Measurements from ENCODE around the gene PDGFD. TPM values are rescaled to one million over a fixed set of nuclear protein-coding genes. Genes with fewer than 3 reads are reported as not detected.

Gene PDGFD
- total and polyA plus RNA-seq, 2 donors (not counting 1 experiment from before 2014, with no cell fraction given): 0.07 to 0.71 TPM

GRCh38 chr11:104136861-104137260 lies 27.1 kb downstream of the PDGFD start:
- H3K27ac Mint-ChIP-seq: no peak overlapping the region
- TF ChIP-seq EZH2 (IDR thresholded peaks at IDR 0.05; ENCODE audit: borderline replicate concordance, insufficient read depth, low read depth, low read length, poor library complexity, severe bottlenecking): no peak
- TF ChIP-seq CTCF (IDR thresholded peaks at IDR 0.05): no peak

GRCh38 chr11:104134745-104135144 lies 29.2 kb downstream of the PDGFD start:
- Mint-ChIP-seq H3K27ac (no peak overlapping the region), H3K27me3 (no peaks in the 10 kb centered on the region), H3K9me3 (ENCODE audit: insufficient read depth) (no peaks in the 10 kb centered on the region), H3K4me3 (no peak overlapping the region), H3K4me1 (no peaks in the 10 kb centered on the region)
- no peak overlapping the region for H3K9ac ChIP-seq (ENCODE audit: low read length)
- H3K4me1 ChIP-seq (ENCODE audit: control insufficient read depth in 2 of 2, insufficient read depth in 2 of 2, low read length in 2 of 2): no peaks in the 10 kb centered on the region
- no peaks in the 10 kb centered on the region for H3K27me3 ChIP-seq (replicated peaks in 1 of 4; ENCODE audit: control extremely low read depth in 1 of 4, control insufficient read depth in 3 of 4, insufficient read depth in 4 of 4, low read length in 3 of 4)
- no peaks in the 10 kb centered on the region for H4K20me1 ChIP-seq (ENCODE audit: control insufficient read depth, insufficient read depth, low read length, poor library complexity, severe bottlenecking)
- H3K4me2 ChIP-seq (replicated peaks; ENCODE audit: low read depth, low read length, poor library complexity, severe bottlenecking): no peak overlapping the region
- H3K4me3 ChIP-seq (ENCODE audit: control extremely low read depth in 1 of 5, extremely low read depth in 1 of 5, insufficient read depth in 1 of 5, low read depth in 2 of 5, low read length in 4 of 5): no peak overlapping the region
- no peak overlapping the region for H3K27ac ChIP-seq (ENCODE audit: low read length in 2 of 2)
- no peak for ATAC-seq (ENCODE audit: low read depth)
- ChIA-PET CTCF (no interaction called here), POLR2A (no interaction called here)
- WGBS (ENCODE audit: insufficient coverage): 50% methylated on average over 1 of the region's 1 CpG
- no peak overlapping the region for H2AFZ ChIP-seq (ENCODE audit: insufficient read depth, low read depth, low read length, poor library complexity, severe bottlenecking)
- TF ChIP-seq CTCF (IDR thresholded peaks at IDR 0.05): no peak
- no peak for TF ChIP-seq EZH2 (IDR thresholded peaks at IDR 0.05; ENCODE audit: borderline replicate concordance, insufficient read depth, low read depth, low read length, poor library complexity, severe bottlenecking)
- H3K9me3 ChIP-seq (ENCODE audit: control extremely low read depth in 1 of 3, control insufficient read depth in 2 of 3, insufficient read depth in 1 of 3, low read length in 2 of 3): peaks cover 0 to 3% (median 0%) of the 10 kb centered on the region in 3 donors
- DNase-seq: no peak
- intact Hi-C loops (cut with micrococcal nuclease): no loop called here
- H3K79me2 ChIP-seq (ENCODE audit: control insufficient read depth, insufficient read depth, low read length): no peaks in the 10 kb centered on the region
- H3K36me3 ChIP-seq (replicated peaks in 1 of 2; ENCODE audit: control extremely low read depth in 1 of 2, control insufficient read depth in 1 of 2, extremely low read depth in 1 of 2, insufficient read depth in 2 of 2, low read length in 1 of 2): no peaks in the 10 kb centered on the region

More at GRCh38 chr11:104136861-104137260, 27.1 kb downstream of the PDGFD start:
- intact Hi-C loops (cut with micrococcal nuclease): no loop called here
- Histone ChIP-seq H3K9ac (ENCODE audit: low read length) (no peak overlapping the region), H3K9me3 (ENCODE audit: control extremely low read depth in 1 of 3, control insufficient read depth in 2 of 3, insufficient read depth in 1 of 3, low read length in 2 of 3) (peaks cover 0 to 3% (median 0%) of the 10 kb centered on the region in 3 donors), H3K79me2 (ENCODE audit: control insufficient read depth, insufficient read depth, low read length) (no peaks in the 10 kb centered on the region), H4K20me1 (ENCODE audit: control insufficient read depth, insufficient read depth, low read length, poor library complexity, severe bottlenecking) (no peaks in the 10 kb centered on the region), H3K27me3 (replicated peaks in 1 of 4; ENCODE audit: control extremely low read depth in 1 of 4, control insufficient read depth in 3 of 4, insufficient read depth in 4 of 4, low read length in 3 of 4) (no peaks in the 10 kb centered on the region), H3K4me1 (ENCODE audit: control insufficient read depth in 2 of 2, insufficient read depth in 2 of 2, low read length in 2 of 2) (no peaks in the 10 kb centered on the region), H3K27ac (ENCODE audit: low read length in 2 of 2) (no peak overlapping the region), H3K36me3 (replicated peaks in 1 of 2; ENCODE audit: control extremely low read depth in 1 of 2, control insufficient read depth in 1 of 2, extremely low read depth in 1 of 2, insufficient read depth in 2 of 2, low read length in 1 of 2) (no peaks in the 10 kb centered on the region), H3K4me2 (replicated peaks; ENCODE audit: low read depth, low read length, poor library complexity, severe bottlenecking) (no peak overlapping the region), H2AFZ (ENCODE audit: insufficient read depth, low read depth, low read length, poor library complexity, severe bottlenecking) (no peak overlapping the region), H3K4me3 (ENCODE audit: control extremely low read depth in 1 of 5, extremely low read depth in 1 of 5, insufficient read depth in 1 of 5, low read depth in 2 of 5, low read length in 4 of 5) (no peak overlapping the region)
- POLR2A ChIA-PET: no interaction called here
- Mint-ChIP-seq H3K27me3 (no peaks in the 10 kb centered on the region), H3K4me1 (no peaks in the 10 kb centered on the region), H3K9me3 (ENCODE audit: insufficient read depth) (no peaks in the 10 kb centered on the region), H3K4me3 (no peak overlapping the region)
- CTCF ChIA-PET: no interaction called here
- DNase-seq (no peak), ATAC-seq (ENCODE audit: low read depth) (no peak)

All from B cell (primary cell).